Kidney glomerular epithelial cell (primary cell): ENCODE data around the gene S1PR1.

Source experiments
- DNase-seq: peaks from one replicate; lab custom pipeline; 2025; lab: John Stamatoyannopoulos, UW

The S1PR1 gene

DNA sequence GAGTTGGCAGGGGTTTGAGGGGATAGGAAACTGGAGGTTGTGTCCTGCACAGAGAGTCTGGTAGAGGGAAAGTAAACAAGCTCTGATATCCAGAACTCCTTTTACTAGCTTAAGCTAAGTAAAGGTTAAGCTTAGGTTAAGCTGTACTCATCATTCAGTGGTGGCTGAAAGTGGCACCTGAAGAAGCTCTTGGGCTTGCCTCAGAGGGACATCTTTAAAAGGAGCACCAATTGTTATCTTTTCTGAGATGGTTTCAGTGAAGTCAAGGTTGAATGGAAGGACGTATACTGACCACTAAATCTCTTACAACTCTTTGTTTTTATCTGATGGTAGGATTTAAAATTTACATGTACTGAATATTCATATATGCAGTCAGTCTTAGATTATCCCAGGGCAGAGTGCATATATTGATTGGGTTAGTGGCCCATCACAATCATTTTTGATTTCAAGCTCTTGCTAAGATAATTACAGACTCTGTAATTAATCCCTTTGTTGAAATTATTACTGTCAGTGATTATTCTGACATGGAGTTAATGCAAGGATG, 43.3 kb downstream of the S1PR1 start:
- DNase-seq = no peak

DNA sequence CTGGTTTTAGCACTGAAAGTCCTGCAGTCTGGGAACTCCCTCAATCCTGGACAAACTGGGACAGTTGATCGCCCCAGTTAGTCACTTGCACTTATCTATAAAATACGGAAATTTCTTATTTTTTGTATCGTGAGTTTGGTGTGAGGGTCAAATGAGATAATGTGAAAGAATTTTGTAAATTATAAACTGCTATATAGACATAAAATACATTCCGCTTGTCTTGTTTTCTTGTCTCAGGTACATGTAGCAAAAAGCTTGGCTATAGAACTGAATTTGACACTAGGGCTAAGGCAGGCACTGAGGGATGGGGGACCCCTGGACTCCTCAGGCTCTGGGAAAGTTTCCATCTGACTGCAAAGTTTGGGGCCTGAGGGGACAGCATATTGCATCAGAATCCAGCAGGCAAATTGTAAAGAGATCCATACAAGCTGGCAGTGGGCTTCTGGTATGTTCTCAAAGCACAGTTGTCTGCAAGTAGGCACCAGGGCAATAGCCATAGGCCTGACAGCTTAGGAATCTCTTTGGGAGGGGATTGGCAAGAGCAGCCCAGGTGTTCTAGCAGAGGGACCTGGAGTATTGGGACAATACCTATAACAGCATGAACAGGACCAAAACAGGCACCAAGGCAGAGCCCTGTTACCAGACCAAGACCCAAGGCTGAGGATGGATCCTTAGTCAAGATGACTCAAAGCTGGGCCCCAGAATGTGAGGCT, 44.3 kb downstream of the S1PR1 start:
- no peak for DNase-seq

DNA sequence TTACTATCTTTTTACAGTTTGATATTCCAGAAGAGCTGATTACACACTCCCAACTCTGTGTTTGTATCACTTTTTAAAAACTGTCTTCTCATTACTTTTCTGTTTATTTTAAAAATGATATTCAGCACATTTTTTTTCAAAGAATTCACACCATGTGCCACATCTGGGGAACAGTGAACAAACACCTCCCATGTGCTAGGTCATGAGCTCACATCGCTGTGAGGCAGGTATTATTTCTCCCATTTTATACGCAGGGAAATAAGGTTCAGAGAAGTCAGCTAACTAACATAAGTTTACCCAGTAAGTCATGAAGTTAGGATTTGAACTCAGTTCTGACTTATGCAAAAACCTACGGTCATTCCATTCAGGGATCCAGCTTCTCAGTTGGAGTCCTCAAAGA, 44.9 kb downstream of the S1PR1 start:
- no peak for DNase-seq

DNA sequence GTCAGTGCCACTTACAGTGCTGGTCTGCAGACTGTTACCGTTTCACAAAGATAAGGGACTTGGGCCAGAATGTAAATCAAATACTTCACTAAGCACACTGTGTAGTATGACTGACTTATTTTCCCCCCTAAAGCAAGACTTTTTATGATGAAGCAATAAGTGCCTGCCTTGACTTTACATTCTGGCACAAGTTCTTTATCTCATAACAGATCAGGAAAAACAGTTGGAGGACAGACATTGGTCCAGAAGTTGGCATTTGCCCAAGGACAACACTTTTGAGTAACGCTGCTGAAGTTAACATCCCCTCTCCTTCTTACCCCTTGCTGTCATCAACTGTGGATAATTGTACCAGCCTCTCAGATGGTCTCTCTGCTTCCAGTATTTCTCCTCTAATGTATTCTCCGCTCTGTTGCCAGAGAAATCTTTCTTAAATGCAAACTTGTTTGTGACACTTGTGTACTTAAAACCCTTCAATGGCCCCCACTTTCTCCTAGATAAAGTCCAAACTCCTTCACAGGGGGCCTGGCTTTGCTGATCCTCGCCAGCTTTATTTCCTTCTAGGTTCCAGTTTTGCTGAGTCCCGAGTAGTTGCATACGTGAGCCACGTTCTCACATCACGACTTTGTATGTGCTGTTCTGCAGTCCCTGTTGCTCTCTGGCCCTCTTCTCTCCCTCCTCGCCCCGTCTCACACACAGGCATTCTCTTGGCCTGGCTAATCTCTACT, 45.7 kb downstream of the S1PR1 start:
- no peak for DNase-seq

DNA sequence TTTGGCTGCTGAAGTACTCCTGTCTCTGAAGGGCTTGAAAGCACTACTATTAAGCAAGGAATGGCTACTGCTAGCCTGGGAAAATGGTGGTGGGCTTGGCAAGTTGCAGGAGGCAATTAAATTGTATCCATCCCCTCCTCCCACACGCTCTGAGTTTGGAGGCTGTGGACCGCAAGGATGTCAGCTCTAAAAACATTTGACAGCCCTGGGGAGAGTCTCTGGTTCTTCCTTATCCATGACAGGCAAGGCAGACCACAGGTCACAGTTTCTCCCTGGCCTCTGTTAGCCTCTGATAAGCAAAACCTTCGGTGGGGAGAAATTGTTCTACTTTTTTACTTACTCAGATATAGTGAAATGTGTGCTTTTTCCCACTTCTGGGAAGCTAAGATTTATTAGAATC, 46.6 kb downstream of the S1PR1 start:
- no peak for DNase-seq

DNA sequence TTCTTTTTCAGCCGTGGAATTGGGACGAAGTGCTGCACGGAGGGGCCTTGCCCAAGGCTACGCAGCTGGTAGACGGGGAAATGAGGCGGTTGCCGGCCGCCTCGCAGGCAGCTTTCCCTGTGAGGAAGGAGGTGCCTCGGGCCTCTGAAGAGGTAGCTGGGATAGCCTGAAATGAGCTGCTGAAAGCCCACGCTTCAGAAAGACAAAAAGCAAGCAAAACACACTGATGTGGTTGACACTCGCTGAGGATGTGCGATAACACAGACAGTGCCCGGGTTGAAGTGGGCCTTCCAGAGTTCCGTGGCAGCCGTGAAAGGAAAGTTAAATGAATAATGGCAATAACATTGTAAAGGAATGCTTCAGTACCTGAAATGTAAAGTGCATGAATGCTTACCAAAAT, 47.2 kb downstream of the S1PR1 start:
- no peak for DNase-seq

DNA sequence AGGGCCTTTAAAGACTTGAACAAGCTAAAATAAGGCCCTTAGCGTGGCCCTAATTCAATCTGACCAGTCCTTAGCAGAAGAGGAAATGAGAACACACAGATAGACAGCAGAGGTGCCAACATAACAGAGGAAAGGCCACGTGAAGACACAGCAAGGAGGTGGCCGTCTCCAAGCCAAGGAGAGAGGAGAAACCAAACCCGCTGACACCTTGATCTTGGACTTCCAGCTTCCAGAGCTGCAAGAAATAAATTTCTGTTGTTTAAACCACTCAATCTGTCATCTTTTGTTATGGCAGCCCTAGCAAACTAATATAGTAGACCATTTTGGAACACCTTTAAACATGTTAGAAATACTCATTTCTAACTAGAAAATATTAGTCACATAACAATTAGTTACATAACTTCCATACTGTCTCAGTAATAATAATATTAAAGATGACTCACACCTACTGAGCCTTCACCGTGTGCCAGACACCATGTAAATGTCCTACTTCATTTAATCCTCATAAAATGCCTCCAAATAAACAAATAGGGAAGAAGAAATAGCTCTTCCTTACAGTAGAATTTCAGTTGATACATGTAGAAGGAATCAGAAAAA, 47.9 kb downstream of the S1PR1 start:
- no peak for DNase-seq

DNA sequence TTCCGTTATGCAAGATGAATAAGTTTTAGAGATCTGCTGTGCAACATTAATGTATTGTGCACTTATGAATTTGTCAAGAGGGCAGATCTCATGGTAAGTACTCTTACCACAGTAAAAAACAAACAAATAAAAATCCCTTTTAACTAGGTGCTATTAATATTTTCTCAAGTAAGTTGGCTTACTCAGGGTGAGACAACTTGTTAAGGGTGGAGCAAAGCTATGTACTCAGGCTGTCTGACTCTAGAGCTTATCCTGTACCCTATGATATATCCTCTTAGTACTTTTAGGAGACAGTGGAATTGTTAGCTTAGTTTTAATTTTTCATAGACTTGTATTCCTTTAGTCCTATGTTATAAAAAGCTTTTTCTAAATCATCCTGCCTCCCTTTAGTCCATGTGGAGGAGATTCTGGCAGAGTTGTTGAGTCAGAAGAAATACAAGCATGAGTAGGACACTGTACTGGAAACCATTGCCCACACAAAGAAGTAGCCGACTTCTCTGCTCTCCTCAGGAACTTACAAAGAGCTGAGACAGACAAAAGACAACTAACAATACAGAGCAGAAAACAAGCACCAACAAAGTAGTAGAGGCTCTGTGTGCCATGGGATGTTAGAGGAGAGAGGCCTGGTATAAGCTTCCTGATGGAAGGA, 49.2 kb downstream of the S1PR1 start:
- no peak for DNase-seq

DNA sequence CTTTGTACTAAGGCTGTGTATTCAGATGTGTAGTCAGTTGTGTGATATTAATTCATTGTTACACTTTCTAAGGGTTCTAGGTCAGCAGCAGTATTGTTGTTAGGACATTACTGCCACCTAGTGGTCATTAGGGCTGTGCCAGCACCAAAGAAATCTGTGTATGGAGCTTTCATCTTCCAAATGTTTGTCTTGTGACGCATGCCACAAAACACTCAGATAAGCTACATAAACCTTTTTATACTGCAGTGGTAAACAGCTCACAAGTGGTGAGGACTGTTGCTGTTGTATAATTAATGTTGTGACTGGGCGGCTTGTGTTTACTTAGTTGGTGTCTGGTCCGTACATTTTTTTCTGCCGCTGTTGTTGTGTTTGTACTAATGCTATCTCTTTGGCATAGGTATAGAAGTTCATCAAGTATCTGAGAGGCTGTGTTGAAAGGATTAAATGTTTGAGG, 51.7 kb downstream of the S1PR1 start:
- peak; percentile 81 for DNase-seq

DNA sequence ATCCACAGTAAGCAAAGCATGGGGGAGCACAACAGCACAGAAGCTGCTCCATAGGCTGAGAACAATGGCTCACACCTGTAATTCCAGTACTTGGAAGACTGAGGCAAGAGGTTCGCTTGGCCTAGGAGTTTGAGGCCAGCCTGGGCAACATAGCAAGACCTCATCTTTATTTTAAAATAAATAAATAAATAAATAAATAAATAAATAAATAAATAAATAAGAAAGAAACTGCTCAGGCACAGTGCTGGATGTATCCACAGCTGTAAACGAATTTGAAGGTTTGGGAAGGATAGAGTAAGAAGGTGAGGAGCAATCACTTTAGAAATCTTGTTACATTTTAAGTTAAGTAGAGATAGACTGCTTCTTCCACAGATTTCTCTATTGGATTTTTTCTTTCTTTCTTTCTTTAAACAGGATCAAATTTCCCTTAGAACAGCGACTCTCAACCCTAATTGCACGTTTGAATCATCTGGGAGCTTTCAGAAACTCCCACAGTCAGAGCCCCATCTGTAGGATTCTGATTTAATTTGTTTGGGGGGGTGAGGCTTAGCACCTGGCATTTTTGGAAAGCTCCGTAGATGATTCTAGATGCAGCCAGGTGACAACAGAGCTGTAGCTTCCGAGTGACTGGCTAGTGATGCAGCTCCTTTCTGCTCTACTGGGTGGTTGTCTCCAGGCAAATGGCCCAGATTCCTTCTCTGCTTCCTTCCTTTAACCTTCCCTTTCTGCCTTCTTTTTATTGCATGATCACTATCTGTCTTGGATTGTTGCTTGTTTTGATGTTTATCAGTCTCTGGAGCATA, 53.5 kb downstream of the S1PR1 start:
- no peak for DNase-seq
